ENCODE results near the gene PHLDB2. TPM values are rescaled to one million over a fixed set of nuclear protein-coding genes. Genes with fewer than 3 reads are reported as not detected.

The PHLDB2 gene
- total and polyA plus RNA-seq, 2 of the 4 experiments (the other 2 are of a cell fraction): 10.6 to 28.7 TPM

GRCh38 chr3:111828530-111828929 is 30.5 kb upstream of the PHLDB2 start:
- Histone ChIP-seq H2AK5ac (ENCODE audit: low read depth, low read length) (no peak overlapping the region), H3K9ac (ENCODE audit: low read depth, low read length) (no peak overlapping the region), H3K79me1 (ENCODE audit: low read depth in 1 of 2, low read length in 2 of 2) (no peaks in the 10 kb centered on the region), H3K18ac (ENCODE audit: low read depth, low read length) (no peak overlapping the region), H2BK20ac (ENCODE audit: low read depth, low read length) (no peak overlapping the region), H3K4ac (ENCODE audit: low read depth, low read length) (no peak overlapping the region), H3K23ac (ENCODE audit: low read depth, low read length) (no peak overlapping the region), H4K5ac (ENCODE audit: low read depth, low read length) (no peak overlapping the region), H3K4me3 (ENCODE audit: insufficient read depth, low read depth, low read length) (no peak overlapping the region), H2BK120ac (ENCODE audit: low read depth, low read length) (no peak overlapping the region), H4K91ac (ENCODE audit: insufficient read depth, low read depth, low read length) (no peak overlapping the region), H3K14ac (replicated peaks; ENCODE audit: low read depth, low read length) (no peak overlapping the region), H4K20me1 (ENCODE audit: insufficient read depth, low read length) (no peaks in the 10 kb centered on the region), H3K36me3 (ENCODE audit: control insufficient read depth, insufficient read depth, low read length) (no peaks in the 10 kb centered on the region), H3K9me3 (ENCODE audit: control insufficient read depth, insufficient read depth, low read length) (no peaks in the 10 kb centered on the region), H2AFZ (replicated peaks; ENCODE audit: low read length, poor library complexity) (no peak overlapping the region), H2BK15ac (ENCODE audit: low read depth, low read length) (no peak overlapping the region), H3K56ac (ENCODE audit: extremely low read depth, insufficient read depth, low read length) (no peak overlapping the region), H3K4me1 (ENCODE audit: control insufficient read depth, insufficient read depth, low read length) (no peaks in the 10 kb centered on the region), H3K4me2 (ENCODE audit: low read depth, low read length) (no peak overlapping the region), H3K27me3 (ENCODE audit: control insufficient read depth, insufficient read depth, low read length) (no peaks in the 10 kb centered on the region), H2AK9ac (replicated peaks; ENCODE audit: low read depth, low read length, poor library complexity) (no peak overlapping the region), H2BK5ac (ENCODE audit: low read depth, low read length, poor library complexity, severe bottlenecking) (no peak overlapping the region), H4K8ac (ENCODE audit: low read depth in 2 of 2, low read length in 2 of 2) (no peak overlapping the region), H3K27ac (ENCODE audit: insufficient read depth, low read length) (no peak overlapping the region), H3K9me1 (ENCODE audit: insufficient read depth, low read length) (no peaks in the 10 kb centered on the region)
- POLR2A ChIA-PET (ENCODE audit: unreplicated experiment): no interaction called here
- CTCF ChIA-PET: no interaction called here
- in situ Hi-C loops (cut with MboI; ENCODE audit: low sequenced_read_pairs) (no loop called here), dilution Hi-C loops (cut with HindIII; ENCODE audit: low sequenced_read_pairs, unreplicated experiment) (no loop called here), intact Hi-C loops (cut with micrococcal nuclease) (no loop called here)
- WGBS, 2 experiments (ENCODE audit: extremely low coverage in 2 of 2, insufficient read length in 1 of 2): no CpG with 5 or more reads among the region's 6 CpGs
- no TSS peak for BruUV-seq (replicated peaks)
- no peak for DNase-seq
- no peak for ATAC-seq (ENCODE audit: low read depth)
- TF ChIP-seq RFX5 (IDR thresholded peaks at IDR 0.05; ENCODE audit: low read depth, low read length) (no peak), CEBPB (IDR thresholded peaks at IDR 0.05; ENCODE audit: low read depth, low read length) (0 out of 2 replicates have a peak, but pooled peaks have one; percentile 12)

Measured in IMR-90 (cell line).